Embryonic facial prominence (tissue), 1 donor: ENCODE results near the gene DMWD.
A peak's percentile ranks its signal among the peaks of the same experiment; 100 is the strongest.
"Not testable (repeated sequence)": the region's sequence is repeated elsewhere in the genome, so short reads cannot be mapped to it uniquely, and the experiment has no call there.

Source experiments
- DNase-seq: peaks from one replicate; pipeline ENCODE4 v3.0.0-alpha.2; 2016; ENCODE audit errors: extremely low spot score

Gene DMWD

GRCh38 chr19:45816236-45817009 is 23.8 kb upstream of the DMWD start:
- no peak for DNase-seq

GRCh38 chr19:45815481-45816216 is 23.0 kb upstream of the DMWD start:
- peak; percentile 30 for DNase-seq

- DNase-seq: no peak
Observed at GRCh38 chr19:45814851-45815480, 22.3 kb upstream of the DMWD start, which contains the start of gene RSPH6A. Gene RSPH6A (minus strand): TSS chr19:45815308. CDS start chr19:45815176, 132 bp downstream.

- no peak for DNase-seq
Observed at GRCh38 chr19:45814166-45814780, 21.6 kb upstream of the DMWD start.

GRCh38 chr19:45812297-45812696 is 19.7 kb upstream of the DMWD start:
- no peak for DNase-seq

- no peak for DNase-seq
Observed at GRCh38 chr19:45809643-45810159, 17.1 kb upstream of the DMWD start.

GRCh38 chr19:45805719-45806118 is 13.1 kb upstream of the DMWD start:
- DNase-seq: no peak

GRCh38 chr19:45804959-45805230 is 12.2 kb upstream of the DMWD start:
- DNase-seq: no peak

- DNase-seq: no peak
Observed at GRCh38 chr19:45804140-45804958, 11.7 kb upstream of the DMWD start.

GRCh38 chr19:45801603-45802175 is 9.0 kb upstream of the DMWD start:
- no peak for DNase-seq

- no peak for DNase-seq
Observed at GRCh38 chr19:45800070-45800553, 7.5 kb upstream of the DMWD start.

- DNase-seq: not testable (repeated sequence)
Observed at GRCh38 chr19:45799541-45799940, 6.9 kb upstream of the DMWD start.

GRCh38 chr19:45798995-45799517 is 6.4 kb upstream of the DMWD start:
- DNase-seq: peak; percentile 37

- no peak for DNase-seq
Observed at GRCh38 chr19:45794627-45795026, 2.0 kb upstream of the DMWD start.

- no peak for DNase-seq
Observed at GRCh38 chr19:45793876-45794275, 1.2 kb upstream of the DMWD start.

GRCh38 chr19:45793178-45793564 is 526 bp upstream of the DMWD start:
- DNase-seq: no peak

- no peak for DNase-seq
Observed at GRCh38 chr19:45791744-45792469, 738 bp downstream of the DMWD start.

- DNase-seq: no peak
Observed at GRCh38 chr19:45790942-45791341, 1.7 kb downstream of the DMWD start.

- DNase-seq: no peak
Observed at GRCh38 chr19:45789035-45789786, 3.4 kb downstream of the DMWD start.
